Upper lobe of left lung (tissue), 4 donors: ENCODE results near the gene PIKFYVE.

Experiments
- POLR2AphosphoS5 ChIP-seq, 2 donors: sonication (generic); formaldehyde crosslinking; IDR thresholded peaks; one replicate each; pipeline ENCODE4 v1.5.1; 2017; ENCODE audit warnings: antibody characterized with exemption in 2 of 2
- TF ChIP-seq, protein P1 (sequence below), 6 experiments: fragments of 450-650 bp in 4 of 6; fragments of 200-600 bp in 2 of 6; sonication (generic) in 2 of 6; IDR thresholded peaks; one replicate each; pipeline ENCODE4 v1.5.1; 2016 to 2019; ENCODE audit warnings: antibody characterized with exemption in 6 of 6

DNA sequence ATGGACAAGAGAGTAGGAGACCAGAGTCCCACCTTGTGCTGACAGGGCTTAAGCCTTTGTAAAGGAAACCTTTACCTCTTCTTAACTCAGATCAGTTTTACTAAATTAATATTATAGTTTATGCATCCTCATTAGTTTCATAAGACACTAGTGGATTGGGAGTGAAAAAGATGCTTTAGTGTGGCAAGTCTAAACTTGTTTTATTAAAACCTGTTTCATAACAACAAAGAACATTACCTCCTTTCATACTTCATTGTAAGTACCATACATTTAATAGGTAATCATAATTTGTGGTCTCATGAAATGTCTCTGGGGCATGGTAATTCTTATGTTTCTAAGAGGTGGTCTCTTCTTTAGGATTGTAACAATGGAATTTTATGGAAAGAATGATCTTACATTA lies 63.4 kb downstream of the PIKFYVE start:
- TF ChIP-seq POLR2AphosphoS5 (IDR thresholded peaks at IDR 0.05) = no peak
- TF ChIP-seq, protein P1, sequence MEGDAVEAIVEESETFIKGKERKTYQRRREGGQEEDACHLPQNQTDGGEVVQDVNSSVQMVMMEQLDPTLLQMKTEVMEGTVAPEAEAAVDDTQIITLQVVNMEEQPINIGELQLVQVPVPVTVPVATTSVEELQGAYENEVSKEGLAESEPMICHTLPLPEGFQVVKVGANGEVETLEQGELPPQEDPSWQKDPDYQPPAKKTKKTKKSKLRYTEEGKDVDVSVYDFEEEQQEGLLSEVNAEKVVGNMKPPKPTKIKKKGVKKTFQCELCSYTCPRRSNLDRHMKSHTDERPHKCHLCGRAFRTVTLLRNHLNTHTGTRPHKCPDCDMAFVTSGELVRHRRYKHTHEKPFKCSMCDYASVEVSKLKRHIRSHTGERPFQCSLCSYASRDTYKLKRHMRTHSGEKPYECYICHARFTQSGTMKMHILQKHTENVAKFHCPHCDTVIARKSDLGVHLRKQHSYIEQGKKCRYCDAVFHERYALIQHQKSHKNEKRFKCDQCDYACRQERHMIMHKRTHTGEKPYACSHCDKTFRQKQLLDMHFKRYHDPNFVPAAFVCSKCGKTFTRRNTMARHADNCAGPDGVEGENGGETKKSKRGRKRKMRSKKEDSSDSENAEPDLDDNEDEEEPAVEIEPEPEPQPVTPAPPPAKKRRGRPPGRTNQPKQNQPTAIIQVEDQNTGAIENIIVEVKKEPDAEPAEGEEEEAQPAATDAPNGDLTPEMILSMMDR (IDR thresholded peaks at IDR 0.05) = no peak
